HG03342 (cell line): Measurements from ENCODE around the gene MCTP2.

Source experiments
- ATAC-seq: cut with Tn5 transposase; IDR thresholded peaks from one replicate; pipeline ENCODE4 v1.9.1; 2021; ENCODE audit warnings: mild to moderate bottlenecking, moderate library complexity; ENCODE audit not compliant: unreplicated experiment

The MCTP2 gene

DNA sequence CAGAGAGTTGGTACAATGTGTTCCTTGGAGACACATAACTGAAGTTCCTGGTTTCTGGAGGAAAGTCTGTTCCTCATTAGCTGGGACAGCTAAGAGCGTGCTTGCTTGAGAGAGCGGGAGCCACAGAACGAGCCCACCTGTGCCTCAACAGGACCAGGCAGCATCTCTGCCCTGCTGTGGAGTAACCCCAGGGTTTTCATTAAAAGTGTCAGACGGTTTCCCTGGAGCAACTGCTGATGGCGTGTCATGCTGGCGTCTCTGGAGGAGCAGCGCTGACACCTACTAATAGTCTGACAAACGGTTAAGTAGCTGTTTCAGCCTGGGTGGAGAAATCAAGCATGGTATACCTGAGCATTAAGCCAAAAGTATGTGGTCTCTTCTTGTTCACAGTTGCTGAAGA lies 150.0 kb downstream of the MCTP2 start:
- no peak for ATAC-seq

- no peak for ATAC-seq
These were observed 151.7 kb downstream of the MCTP2 start for GRCh38 chr15:94383041-94383440.

GRCh38 chr15:94383706-94384105 lies 152.3 kb downstream of the MCTP2 start:
- ATAC-seq: no peak

DNA sequence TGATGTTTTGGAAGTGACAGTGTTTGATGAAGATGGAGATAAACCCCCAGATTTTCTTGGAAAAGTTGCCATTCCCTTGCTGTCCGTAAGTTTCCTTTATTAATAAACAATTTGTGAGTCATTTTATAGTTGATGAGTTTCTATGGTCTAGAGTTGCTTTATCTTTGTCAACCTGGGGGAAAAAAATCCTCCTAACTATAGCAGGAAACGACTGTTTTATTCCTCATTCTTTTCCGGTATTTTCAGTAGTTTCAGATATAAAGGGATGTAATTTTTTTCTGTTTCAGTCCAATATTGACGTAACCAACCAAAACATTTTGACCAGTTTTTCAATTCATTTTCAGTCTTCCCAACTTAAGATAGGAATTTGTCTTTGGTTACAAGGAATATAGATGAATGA lies 154.1 kb downstream of the MCTP2 start:
- no peak for ATAC-seq

DNA sequence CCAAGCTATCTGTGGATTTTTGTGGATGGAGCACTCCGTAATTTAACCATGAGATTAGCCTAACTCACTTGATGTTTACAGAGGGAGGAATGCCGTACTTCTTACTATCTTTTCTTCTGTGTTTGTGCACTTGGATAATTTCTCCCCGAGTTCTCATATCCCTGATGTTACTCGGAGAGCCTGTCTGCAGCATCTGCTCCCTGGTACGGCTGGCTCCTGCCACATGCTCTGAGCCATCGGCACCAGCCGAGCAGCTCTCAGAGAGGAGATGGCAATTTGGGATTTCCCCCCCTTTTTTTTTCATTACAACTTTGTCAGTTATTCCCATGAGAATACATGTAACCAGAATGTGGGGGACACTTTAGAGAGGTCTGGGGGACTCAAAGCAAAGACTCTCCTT lies 155.0 kb downstream of the MCTP2 start:
- no peak for ATAC-seq

DNA sequence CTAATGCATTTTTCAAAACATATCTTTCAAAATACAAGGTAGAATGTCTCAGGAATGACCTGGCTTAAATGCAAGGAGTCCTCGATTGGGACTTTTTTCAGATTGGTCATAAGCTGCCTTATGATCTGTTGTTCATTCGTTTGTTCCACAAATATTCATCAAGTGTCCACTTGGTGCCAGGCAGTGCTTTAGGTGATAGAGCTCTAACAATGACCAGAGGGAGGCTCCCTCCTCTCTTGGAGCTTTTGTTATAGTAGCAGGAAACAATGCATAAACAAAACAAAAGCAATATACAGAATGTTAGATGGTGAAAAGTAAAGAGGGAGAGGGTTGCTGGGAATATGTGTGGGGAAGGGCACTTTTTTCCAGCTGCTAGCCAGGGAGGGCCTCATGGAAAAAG lies 156.1 kb downstream of the MCTP2 start:
- ATAC-seq: no peak

GRCh38 chr15:94387849-94388441 lies 156.6 kb downstream of the MCTP2 start:
- no peak for ATAC-seq

GRCh38 chr15:94395640-94396039 lies 164.3 kb downstream of the MCTP2 start:
- ATAC-seq: no peak

DNA sequence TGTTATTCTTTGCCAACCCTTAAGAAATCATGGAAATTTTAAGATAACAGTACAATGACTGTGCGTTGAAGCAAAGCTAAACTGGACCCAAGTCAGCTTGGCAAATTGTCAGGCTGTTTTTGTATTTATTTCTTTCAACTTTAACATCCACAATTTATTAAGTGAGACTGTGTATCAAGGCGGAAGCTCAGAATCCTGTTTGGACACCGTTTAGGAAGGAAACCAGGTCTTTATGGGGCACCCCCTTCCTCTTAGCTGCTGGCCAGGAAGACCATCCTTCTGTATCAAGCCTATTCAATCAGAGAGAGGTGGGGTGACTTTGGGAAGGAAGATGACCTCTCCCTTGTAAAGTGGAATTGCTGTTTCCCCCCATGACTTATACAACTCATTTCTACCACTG lies 166.0 kb downstream of the MCTP2 start:
- no peak for ATAC-seq

DNA sequence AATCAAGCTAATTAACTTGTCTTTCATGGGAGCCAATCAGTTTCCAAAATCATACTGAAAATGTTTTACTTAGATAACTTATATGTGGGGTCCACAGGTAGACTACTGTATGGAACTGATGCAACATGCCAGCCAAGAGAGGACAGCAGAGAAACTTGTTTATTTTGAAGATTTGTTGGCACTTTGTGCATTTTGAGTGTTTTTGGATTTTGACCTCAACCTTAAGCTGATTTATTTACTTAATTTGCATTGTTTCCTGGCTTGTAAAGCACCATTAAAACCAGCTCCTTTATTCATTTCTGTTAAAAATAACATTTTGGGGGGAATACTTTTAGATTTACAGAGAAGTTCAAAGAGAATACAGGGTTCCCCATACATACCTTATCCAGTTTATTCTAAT lies 166.6 kb downstream of the MCTP2 start:
- ATAC-seq: no peak

GRCh38 chr15:94400526-94401298 lies 169.4 kb downstream of the MCTP2 start:
- ATAC-seq: no peak

- no peak for ATAC-seq
These were observed 172.0 kb downstream of the MCTP2 start for GRCh38 chr15:94403331-94403730.

- ATAC-seq: no peak
These were observed 173.4 kb downstream of the MCTP2 start for GRCh38 chr15:94404733-94405283.

GRCh38 chr15:94411285-94411684 lies 179.9 kb downstream of the MCTP2 start:
- no peak for ATAC-seq

DNA sequence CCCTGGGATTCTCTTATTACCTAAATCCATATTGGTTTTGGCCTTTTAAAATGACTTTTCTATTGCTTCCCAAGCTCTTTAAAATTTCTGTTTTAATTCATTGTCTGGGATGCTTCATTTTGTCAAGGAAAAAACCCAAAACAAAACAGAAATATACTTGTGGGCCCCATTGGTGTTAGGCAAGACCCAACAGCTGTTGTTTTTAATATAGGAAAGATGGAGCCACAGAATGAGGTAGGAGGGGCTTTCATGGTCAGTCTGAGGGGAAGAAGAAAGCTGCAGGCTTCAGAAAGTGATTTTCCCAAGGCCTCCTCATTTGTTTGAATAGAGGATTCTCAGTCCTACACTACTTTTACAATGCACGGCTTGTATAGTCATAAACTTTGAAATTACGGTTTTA lies 180.5 kb downstream of the MCTP2 start:
- ATAC-seq: no peak

GRCh38 chr15:94412979-94413746 lies 181.8 kb downstream of the MCTP2 start:
- ATAC-seq: peak; percentile 92

- no peak for ATAC-seq
These were observed 183.6 kb downstream of the MCTP2 start for GRCh38 chr15:94414916-94415315.

- no peak for ATAC-seq
These were observed 184.9 kb downstream of the MCTP2 start for GRCh38 chr15:94416267-94416666.

DNA sequence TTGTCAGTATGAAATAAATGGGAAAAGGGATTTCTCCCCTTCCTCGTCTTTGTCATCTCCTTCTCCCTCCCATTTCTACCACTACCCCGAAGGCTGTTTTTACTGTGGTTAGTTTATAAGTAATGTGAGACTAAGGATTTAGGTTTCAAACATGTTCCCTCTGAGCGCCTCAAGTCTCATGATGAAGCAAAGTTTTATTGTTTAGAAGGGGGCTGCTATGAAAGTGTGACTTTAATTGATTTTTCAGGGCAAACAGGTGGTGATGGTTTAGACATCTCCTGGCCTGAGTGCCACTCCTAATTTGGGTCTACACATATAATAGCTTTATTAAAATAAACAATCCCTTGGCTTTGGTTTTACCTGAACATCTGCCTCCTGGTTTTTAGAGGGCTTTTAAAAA lies 185.5 kb downstream of the MCTP2 start:
- no peak for ATAC-seq

GRCh38 chr15:94417501-94418293 lies 186.3 kb downstream of the MCTP2 start:
- no peak for ATAC-seq

GRCh38 chr15:94421706-94422105 lies 190.3 kb downstream of the MCTP2 start:
- no peak for ATAC-seq
